K562 (cell line): ENCODE results near the gene LSM8. TPM values are rescaled to one million over a fixed set of nuclear protein-coding genes. Genes with fewer than 3 reads are reported as not detected.

Source experiments
- CEBPB ChIP-seq: fragments of 450-650 bp; IDR thresholded peaks from 2 replicates; pipeline ENCODE4 v1.6.1; 2016; ENCODE audit warnings: missing genetic modification characterization, missing compliant biosample characterization
- CEBPG ChIP-seq, 3 experiments: fragments of 200-800 bp in 1 of 3; sonication (Bioruptor generic) in 1 of 3; sonication (generic) in 1 of 3; formaldehyde crosslinking in 1 of 3; IDR thresholded peaks in 2 of 3; conservative IDR thresholded peaks in 1 of 3; 2 replicates each; pipeline versions ENCODE4 v1.6.1 to v1.8.0; 2016 to 2022; ENCODE audit warnings: missing compliant biosample characterization in 2 of 3, missing genetic modification characterization in 2 of 3, mild to moderate bottlenecking in 1 of 3, missing genetic modification reagents in 1 of 3
- DEAF1 ChIP-seq: fragments of 450-650 bp; formaldehyde crosslinking; IDR thresholded peaks from 2 replicates; pipeline ENCODE4 v1.4.0; 2020; ENCODE audit warnings: mild to moderate bottlenecking, moderate library complexity
- KAT2B ChIP-seq: IDR thresholded peaks from one replicate; pipeline ENCODE4 v1.6.1; 2012; ENCODE audit warnings: low read depth, mild to moderate bottlenecking, control low read depth, inconsistent platforms, low read length, moderate library complexity
- KLF16 ChIP-seq: IDR thresholded peaks from 2 replicates; pipeline ENCODE4 v1.6.1; 2016; ENCODE audit warnings: antibody characterized with exemption
- MBD2 ChIP-seq: sonication (generic); IDR thresholded peaks from 2 replicates; pipeline ENCODE4 v1.6.1; 2016; ENCODE audit warnings: low read depth, borderline replicate concordance
- MEIS2 ChIP-seq: fragments of 450-650 bp; IDR thresholded peaks from 2 replicates; pipeline ENCODE4 v1.6.1; 2014; ENCODE audit warnings: mild to moderate bottlenecking; ENCODE audit not compliant: partially characterized antibody
- MNT ChIP-seq, 2 experiments: fragments of 450-650 bp; conservative IDR thresholded peaks; 2 replicates each; pipeline ENCODE4 v1.6.1; 2017; ENCODE audit warnings: mild to moderate bottlenecking in 2 of 2, moderate library complexity in 2 of 2
- NUFIP1 ChIP-seq: fragments of 450-650 bp; IDR thresholded peaks from 2 replicates; pipeline ENCODE4 v1.6.1; 2018; ENCODE audit not compliant: partially characterized antibody
- PCBP2 ChIP-seq: fragments of 200-400 bp; formaldehyde crosslinking; IDR thresholded peaks from 2 replicates; pipeline ENCODE4 v1.6.1; 2018; ENCODE audit warnings: low read length, low read depth, mild to moderate bottlenecking, moderate library complexity; ENCODE audit not compliant: poor library complexity, severe bottlenecking
- POLR2AphosphoS2 ChIP-seq: IDR thresholded peaks from 2 replicates; pipeline ENCODE4 v1.6.1; 2012; ENCODE audit warnings: low read length, improper control_type of control experiment
- POLR2G ChIP-seq: fragments of 200-400 bp; formaldehyde crosslinking; IDR thresholded peaks from 2 replicates; pipeline ENCODE4 v1.6.1; 2017; ENCODE audit warnings: low read depth, mild to moderate bottlenecking, antibody characterized with exemption, low read length, moderate library complexity
- POLR2H ChIP-seq: IDR thresholded peaks from 2 replicates; pipeline ENCODE4 v1.6.1; 2016; ENCODE audit warnings: missing genetic modification characterization, low read depth, mild to moderate bottlenecking, control low read depth, missing compliant biosample characterization, moderate library complexity
- RAD21 ChIP-seq, 2 experiments: fragments of 250-450 bp in 1 of 2; fragments of 450-650 bp in 1 of 2; sonication (Bioruptor Pico) in 1 of 2; formaldehyde crosslinking in 1 of 2; IDR thresholded peaks in 1 of 2; conservative IDR thresholded peaks in 1 of 2; 2 replicates each; pipeline versions ENCODE4 v1.4.0 to v1.8.0; 2020 to 2022; ENCODE audit warnings: mild to moderate bottlenecking in 2 of 2, moderate library complexity in 1 of 2
- TEAD4 ChIP-seq, 2 experiments: sonication (generic) in 1 of 2; formaldehyde crosslinking in 1 of 2; IDR thresholded peaks; 2 replicates each; pipeline versions ENCODE4 v1.6.1 to v1.8.0; 2012 to 2022; ENCODE audit warnings: borderline replicate concordance in 1 of 2, inconsistent platforms in 1 of 2, low read length in 1 of 2, mild to moderate bottlenecking in 1 of 2, missing genetic modification reagents in 1 of 2
- U2AF1 ChIP-seq: fragments of 200-400 bp; formaldehyde crosslinking; optimal IDR thresholded peaks from 2 replicates; pipeline ENCODE3; 2017; ENCODE audit warnings: mild to moderate bottlenecking, low read depth, low read length, moderate library complexity
- ZNF384 ChIP-seq: IDR thresholded peaks from 2 replicates; pipeline ENCODE4 v1.6.1; 2012; ENCODE audit warnings: low read depth, low read length, improper control_type of control experiment
- polyA plus RNA-seq, 8 experiments: library from polyadenylated mRNA; depleted of rRNA in 4 of 8; stranded (reverse) in 5 of 8; unstranded in 3 of 8; fragments of >200 nt; fragmentation: Nextera tagmentation in 2 of 8; fragmentation: Illumina TruSeq in 1 of 8; extraction: Ambion mirVana in 2 of 8; extraction: Trizol in 1 of 8; gene quantifications; 2 replicates each; pipeline versions ENCODE4 v1.2.1 to v1.2.3, GENCODE V29; 2011 to 2014; ENCODE audit warnings: inconsistent platforms in 1 of 8, missing spikeins in 1 of 8
- total RNA-seq, 7 experiments: library from RNA; depleted of rRNA in 6 of 7; stranded (reverse); fragments of >200 nt in 6 of 7; fragmentation: Illumina TruSeq in 2 of 7; extraction: Trizol in 2 of 7; gene quantifications; 2 replicates each; pipeline versions ENCODE4 v1.2.1 to v1.2.3, GENCODE V29; 2011 to 2021; ENCODE audit warnings: low replicate concordance in 1 of 7

The LSM8 gene
- total and polyA plus RNA-seq, 9 of the 15 experiments (the other 6 are each of a cell fraction or from before 2014, with no cell fraction given): 81.5 to 340 (median 180) TPM

- TF ChIP-seq DEAF1 (CRISPR knock-in tag) (peak; percentile 83), CEBPB (0 out of 2 replicates have a peak, but pooled peaks have one; percentile 9), POLR2G (0 out of 2 replicates have a peak, but pooled peaks have one; percentile 48), MEIS2 (peak; percentile 24), PCBP2 (no peak), ZNF384 (peak; percentile 71), MBD2 (no peak), TEAD4 (IDR thresholded peaks at IDR 0.05; ENCODE audit: low read length) (peak; percentile 28; the same call in 1 of the 2 replicates), TEAD4 (CRISPR knock-in tag; IDR thresholded peaks at IDR 0.05; ENCODE audit: borderline replicate concordance) (no peak), KAT2B (no peak), POLR2AphosphoS2 (peak; percentile 66; the same call in 1 of the 2 replicates), KLF16 (peak; percentile 15; the same call in 1 of the 2 replicates), POLR2H (tag) (peak; percentile 76), RAD21 (CRISPR knock-in tag; conservative IDR thresholded peaks at IDR 0.05 in 1 of 2, IDR thresholded peaks at IDR 0.05 in 1 of 2) (peak; percentile 77 to 82), U2AF1 (no peak), MNT (conservative IDR thresholded peaks at IDR 0.05) (0 out of 4 replicates have a peak, but pooled peaks of 1 of the 2 experiments have one; percentile 25), NUFIP1 (no peak), CEBPG (CRISPR knock-in tag; IDR thresholded peaks at IDR 0.05) (no peak), CEBPG (tag; conservative IDR thresholded peaks at IDR 0.05 in 1 of 2, IDR thresholded peaks at IDR 0.05 in 1 of 2) (peak in 1 of 2 experiments; percentile 65; a peak in 1 of 4 replicates)
Measured at GRCh38 chr7:118195837-118196474, 12.0 kb downstream of the LSM8 start (continued).
